Lower leg skin (tissue), 3 donors: ENCODE results near the gene CRAMP1.

Experiments
- CTCF ChIP-seq, 3 donors: fragments of 450-650 bp; IDR thresholded peaks; one replicate each; pipeline ENCODE4 v1.5.1; 2016; ENCODE audit warnings: antibody characterized with exemption in 3 of 3, mild to moderate bottlenecking in 3 of 3, moderate library complexity in 2 of 3
- POLR2A ChIP-seq, 2 donors: fragments of 450-650 bp; IDR thresholded peaks; one replicate each; pipeline ENCODE4 v1.6.1; 2016 to 2017; ENCODE audit warnings: antibody characterized with exemption in 2 of 2, mild to moderate bottlenecking in 1 of 2, moderate library complexity in 1 of 2

DNA sequence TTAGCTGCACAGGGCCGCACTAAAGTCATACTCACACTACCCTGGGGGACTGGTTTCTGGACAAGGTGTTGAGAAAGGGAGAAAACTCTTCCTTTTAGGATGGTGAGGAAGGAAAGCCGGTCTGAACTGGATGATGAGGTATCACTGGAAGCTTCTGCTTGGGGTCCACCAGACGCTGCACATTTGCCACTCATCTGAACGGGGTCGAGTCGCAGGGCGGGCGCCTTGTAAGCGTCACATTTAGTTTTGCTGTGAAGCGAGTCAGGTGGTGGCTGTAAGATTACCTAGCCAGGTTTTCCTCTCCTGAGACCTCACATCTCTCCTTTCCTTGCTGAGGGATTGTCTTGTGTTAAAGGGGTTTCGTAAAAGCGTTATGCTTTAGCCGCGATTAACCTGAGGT, 68.2 kb downstream of the CRAMP1 start:
- TF ChIP-seq CTCF (IDR thresholded peaks at IDR 0.05) (no peak), POLR2A (IDR thresholded peaks at IDR 0.05) (no peak)
